ENCODE measurements around the gene ARHGEF3. TPM values are rescaled to one million over a fixed set of nuclear protein-coding genes. Genes with fewer than 3 reads are reported as not detected.
A peak's percentile ranks its signal among the peaks of the same experiment; 100 is the strongest.
"Not testable (repeated sequence)": the region's sequence is repeated elsewhere in the genome, so short reads cannot be mapped to it uniquely, and the experiment has no call there.

ARHGEF3 gene
- total RNA-seq, 1 donor from 2014 or later = 59.2 TPM

DNA sequence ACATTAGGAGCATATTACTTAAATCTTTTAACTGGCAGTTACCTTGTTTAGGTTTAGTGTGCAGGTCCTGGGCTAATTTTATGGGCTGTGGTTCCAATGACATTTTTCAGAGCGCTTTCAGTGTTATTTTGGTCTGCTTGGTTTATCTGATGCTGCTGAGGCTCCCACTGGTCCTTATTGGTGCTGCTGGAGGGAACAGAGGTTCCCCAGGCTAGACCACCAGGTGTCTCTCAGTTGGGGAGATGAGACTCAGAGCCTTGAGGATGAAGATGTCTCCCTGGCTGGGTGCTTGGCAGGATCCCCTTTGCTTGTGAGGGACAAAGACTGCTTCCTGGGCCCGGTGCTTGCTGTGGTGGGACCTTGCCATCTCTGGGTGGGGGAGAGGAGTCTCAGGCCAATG lies 90.4 kb downstream of the ARHGEF3 start:
- intact Hi-C loops (cut with micrococcal nuclease) = no loop called here
- Mint-ChIP-seq H3K27me3 (ENCODE audit: insufficient read depth) (no peaks in the 10 kb centered on the region), H3K36me3 (ENCODE audit: low read depth) (no peaks in the 10 kb centered on the region), H3K4me1 (ENCODE audit: low read depth) (no peaks in the 10 kb centered on the region), H3K27ac (no peak overlapping the region), H3K9me3 (peaks cover 10% of the 10 kb centered on the region), H3K4me3 (no peak overlapping the region)
- no peak for DNase-seq (ENCODE audit: low spot score)

- intact Hi-C loops (cut with micrococcal nuclease); H3K36me3 Mint-ChIP-seq (ENCODE audit: low read depth); DNase-seq (ENCODE audit: low spot score); H3K4me3 Mint-ChIP-seq; H3K27ac Mint-ChIP-seq; H3K27me3 Mint-ChIP-seq (ENCODE audit: insufficient read depth); H3K9me3 Mint-ChIP-seq: not testable (repeated sequence)
- H3K4me1 Mint-ChIP-seq (ENCODE audit: low read depth) = peaks cover 21% of the 10 kb centered on the region
Measured at GRCh38 chr3:56707412-56707811, 94.3 kb downstream of the ARHGEF3 start.

DNA sequence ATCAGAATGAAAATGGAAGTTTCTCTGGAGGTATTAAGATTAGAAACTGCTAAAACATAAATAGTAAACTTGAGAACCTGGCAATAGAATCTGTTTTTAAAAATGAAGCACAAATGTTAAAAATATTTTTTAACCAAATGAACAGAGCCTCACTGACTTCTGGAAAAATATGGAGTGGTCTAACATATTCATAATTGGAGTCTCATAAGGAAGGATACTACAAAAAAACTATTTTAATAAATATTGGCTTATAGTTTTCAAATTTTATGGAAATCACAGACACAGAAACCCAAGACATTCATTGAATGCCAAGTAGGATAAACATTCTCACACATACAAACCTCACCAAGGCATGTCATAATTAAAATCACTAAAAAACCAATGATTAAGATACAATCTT lies 95.1 kb downstream of the ARHGEF3 start:
- peaks cover 3% of the 10 kb centered on the region for H3K36me3 Mint-ChIP-seq (ENCODE audit: low read depth)
- intact Hi-C loops (cut with micrococcal nuclease) = no loop called here
- no peak overlapping the region for H3K27ac Mint-ChIP-seq
- peaks cover 4% of the 10 kb centered on the region for H3K9me3 Mint-ChIP-seq
- no peaks in the 10 kb centered on the region for H3K27me3 Mint-ChIP-seq (ENCODE audit: insufficient read depth)
- H3K4me1 Mint-ChIP-seq (ENCODE audit: low read depth) = peaks cover 24% of the 10 kb centered on the region
- DNase-seq (ENCODE audit: low spot score) = no peak
- no peak overlapping the region for H3K4me3 Mint-ChIP-seq

GRCh38 chr3:56704706-56705105 lies 97.0 kb downstream of the ARHGEF3 start:
- Mint-ChIP-seq H3K4me1 (ENCODE audit: low read depth) (peaks cover 29% of the 10 kb centered on the region), H3K4me3 (peak overlapping the region; percentile 3), H3K27ac (peak overlapping the region; percentile 25), H3K36me3 (ENCODE audit: low read depth) (peaks cover 3% of the 10 kb centered on the region), H3K27me3 (ENCODE audit: insufficient read depth) (no peaks in the 10 kb centered on the region), H3K9me3 (peaks cover 4% of the 10 kb centered on the region)
- intact Hi-C loops (cut with micrococcal nuclease) = loop anchor here (2.0 to 5.0 kb wide), 2 partner anchors 20 to 213 kb away; no protein-coding TSS in a partner anchor
- DNase-seq (ENCODE audit: low spot score) = no peak

DNA sequence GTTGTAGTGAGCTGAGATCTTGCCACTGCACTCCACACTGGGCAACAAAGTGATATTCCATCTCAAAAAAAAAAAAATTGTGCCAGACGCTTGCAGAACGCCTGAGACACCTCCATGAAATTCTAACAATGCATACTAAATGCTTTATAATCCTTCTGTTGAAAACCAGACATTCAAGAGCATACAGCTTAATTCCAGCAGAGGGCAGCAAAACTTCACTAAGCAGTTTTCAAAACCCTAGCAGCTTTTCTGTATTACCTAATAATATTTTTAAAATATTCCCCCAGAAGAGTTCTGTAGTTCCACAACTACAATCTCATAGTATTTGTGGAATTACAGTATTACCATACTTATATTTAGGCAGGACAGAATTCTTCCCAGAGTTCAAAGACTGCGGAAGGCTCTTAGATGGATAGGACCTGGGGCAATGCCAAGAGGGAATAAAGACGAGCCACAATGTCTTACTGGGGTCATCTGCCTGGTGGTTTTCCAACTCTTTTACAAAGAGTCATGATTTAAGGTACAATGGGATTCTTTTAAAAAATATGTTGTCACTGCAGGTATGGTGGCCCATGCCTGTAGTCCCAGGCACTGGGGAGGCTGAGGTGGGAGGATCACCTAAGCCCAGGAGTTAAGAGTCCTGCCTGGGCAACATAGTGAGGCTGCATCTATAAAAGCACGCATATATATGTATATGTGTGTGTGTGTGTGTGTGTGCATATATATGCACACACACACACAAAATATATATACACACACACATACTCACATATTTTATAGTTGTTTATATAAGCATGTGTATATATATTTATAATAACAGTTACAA lies 99.0 kb downstream of the ARHGEF3 start:
- DNase-seq (ENCODE audit: low spot score) = no peak
- no peak overlapping the region for H3K27ac Mint-ChIP-seq
- intact Hi-C loops (cut with micrococcal nuclease) = loop anchor here (1.0 to 5.0 kb wide), 4 partner anchors 9 to 287 kb away; no protein-coding TSS in a partner anchor
- H3K27me3 Mint-ChIP-seq (ENCODE audit: insufficient read depth) = no peaks in the 10 kb centered on the region
- peaks cover 29% of the 10 kb centered on the region for H3K4me1 Mint-ChIP-seq (ENCODE audit: low read depth)
- no peak overlapping the region for H3K4me3 Mint-ChIP-seq
- peaks cover 4% of the 10 kb centered on the region for H3K9me3 Mint-ChIP-seq
- peaks cover 3% of the 10 kb centered on the region for H3K36me3 Mint-ChIP-seq (ENCODE audit: low read depth)

GRCh38 chr3:56700151-56700550 lies 101.6 kb downstream of the ARHGEF3 start:
- Mint-ChIP-seq H3K4me3 (no peak overlapping the region), H3K4me1 (ENCODE audit: low read depth) (peaks cover 32% of the 10 kb centered on the region), H3K27me3 (ENCODE audit: insufficient read depth) (no peaks in the 10 kb centered on the region), H3K9me3 (no peaks in the 10 kb centered on the region), H3K36me3 (ENCODE audit: low read depth) (no peaks in the 10 kb centered on the region), H3K27ac (no peak overlapping the region)
- DNase-seq (ENCODE audit: low spot score) = no peak
- intact Hi-C loops (cut with micrococcal nuclease) = loop anchor here (5.0 kb wide), 1 partner anchor 217 kb away; no protein-coding TSS in a partner anchor

DNA sequence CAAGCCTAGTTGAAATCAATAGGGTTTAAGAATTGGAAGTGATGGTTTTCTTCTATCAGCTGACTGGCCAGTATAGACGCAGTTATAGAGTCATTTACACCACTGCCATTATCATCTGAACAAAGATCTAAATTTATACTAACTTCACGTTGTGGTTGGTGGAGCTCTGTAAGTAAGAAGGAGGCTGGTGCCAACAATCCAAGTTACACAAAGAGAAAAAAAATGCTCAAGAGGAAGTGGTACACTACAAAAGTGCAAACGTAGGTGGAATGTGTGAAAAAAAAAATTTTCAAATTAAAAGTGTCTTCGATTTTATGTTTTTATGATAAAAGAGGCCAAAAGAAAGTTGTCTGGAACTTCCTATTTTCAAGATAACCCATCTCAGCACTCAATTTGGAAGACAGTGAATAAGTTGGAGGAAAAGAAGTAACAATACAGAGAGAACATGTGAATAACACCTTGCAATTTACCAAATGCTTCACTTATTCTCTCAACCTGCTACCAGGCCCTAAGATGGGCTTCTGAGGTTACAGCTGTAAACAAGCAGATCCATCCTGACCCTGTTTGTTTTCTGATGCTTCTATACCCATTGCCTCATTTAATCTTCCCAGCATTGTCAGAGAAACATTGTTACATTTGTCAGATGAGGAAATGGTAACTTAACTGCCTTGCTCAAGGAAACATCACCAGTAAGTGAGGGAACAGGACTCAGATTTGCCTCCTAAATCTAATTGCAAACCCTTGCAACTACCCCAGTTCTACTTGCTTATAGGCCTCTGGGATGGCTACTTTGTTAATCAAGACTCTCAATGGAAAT lies 106.7 kb downstream of the ARHGEF3 start:
- intact Hi-C loops (cut with micrococcal nuclease) = loop anchor here (2.0 kb wide), 1 partner anchor 168 kb away; no protein-coding TSS in a partner anchor
- no peak for DNase-seq (ENCODE audit: low spot score)
- Mint-ChIP-seq H3K4me1 (ENCODE audit: low read depth) (peaks cover 40% of the 10 kb centered on the region), H3K27ac (peak overlapping the region; percentile 63), H3K36me3 (ENCODE audit: low read depth) (no peaks in the 10 kb centered on the region), H3K4me3 (no peak overlapping the region), H3K9me3 (no peaks in the 10 kb centered on the region), H3K27me3 (ENCODE audit: insufficient read depth) (no peaks in the 10 kb centered on the region)

GRCh38 chr3:56693750-56694149 lies 108.0 kb downstream of the ARHGEF3 start:
- intact Hi-C loops (cut with micrococcal nuclease) = loop anchor here (1.0 to 2.0 kb wide), 4 partner anchors 9 to 169 kb away; no protein-coding TSS in a partner anchor
- H3K4me3 Mint-ChIP-seq = peak overlapping the region; percentile 54
- H3K36me3 Mint-ChIP-seq (ENCODE audit: low read depth) = no peaks in the 10 kb centered on the region
- no peak for DNase-seq (ENCODE audit: low spot score)
- no peak overlapping the region for H3K27ac Mint-ChIP-seq
- no peaks in the 10 kb centered on the region for H3K9me3 Mint-ChIP-seq
- peaks cover 37% of the 10 kb centered on the region for H3K4me1 Mint-ChIP-seq (ENCODE audit: low read depth)
- H3K27me3 Mint-ChIP-seq (ENCODE audit: insufficient read depth) = no peaks in the 10 kb centered on the region

DNA sequence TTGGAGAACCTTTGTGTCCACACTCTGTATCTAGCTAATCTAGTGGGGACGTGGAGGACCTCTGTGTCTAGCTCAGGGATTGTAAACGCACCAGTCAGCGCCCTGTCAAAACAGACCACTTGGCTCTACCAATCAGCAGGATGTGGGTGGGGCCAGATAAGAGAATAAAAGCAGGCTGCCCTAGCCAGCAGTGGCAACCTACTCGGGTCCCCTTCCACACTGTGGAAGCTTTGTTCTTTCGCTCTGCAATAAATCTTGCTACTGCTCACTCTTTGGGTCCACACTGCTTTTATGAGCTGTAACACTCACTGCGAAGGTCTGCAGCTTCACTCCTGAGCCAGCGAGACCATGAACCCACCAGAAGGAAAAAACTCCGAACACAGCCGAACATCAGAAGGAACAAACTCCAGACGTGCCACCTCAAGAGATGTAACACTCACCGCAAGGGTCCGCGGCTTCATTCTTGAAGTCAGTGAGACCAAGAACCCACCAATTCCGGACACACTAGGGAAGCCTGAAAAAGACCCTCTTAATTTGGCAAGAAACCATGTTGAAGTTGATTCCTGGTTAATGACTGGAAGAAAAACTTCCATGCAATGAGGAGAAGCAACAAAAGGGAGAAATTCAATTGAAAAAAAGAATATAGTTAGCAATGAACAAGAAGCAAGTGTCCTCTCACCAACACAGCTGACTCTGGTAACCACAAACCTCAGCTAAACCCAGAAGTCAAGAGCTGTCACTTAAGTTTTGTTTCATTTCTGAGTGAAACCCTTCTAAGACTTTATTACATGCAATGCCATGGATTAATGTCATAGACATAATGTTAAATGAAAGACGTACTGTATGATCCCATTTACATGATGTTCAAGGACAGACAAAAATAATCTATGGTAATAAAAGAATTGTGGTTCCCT lies 109.0 kb downstream of the ARHGEF3 start:
- intact Hi-C loops (cut with micrococcal nuclease) = loop anchor here (1.0 kb wide), 3 partner anchors 10 to 33 kb away; no protein-coding TSS in a partner anchor
- H3K4me1 Mint-ChIP-seq (ENCODE audit: low read depth) = peaks cover 37% of the 10 kb centered on the region

DNA sequence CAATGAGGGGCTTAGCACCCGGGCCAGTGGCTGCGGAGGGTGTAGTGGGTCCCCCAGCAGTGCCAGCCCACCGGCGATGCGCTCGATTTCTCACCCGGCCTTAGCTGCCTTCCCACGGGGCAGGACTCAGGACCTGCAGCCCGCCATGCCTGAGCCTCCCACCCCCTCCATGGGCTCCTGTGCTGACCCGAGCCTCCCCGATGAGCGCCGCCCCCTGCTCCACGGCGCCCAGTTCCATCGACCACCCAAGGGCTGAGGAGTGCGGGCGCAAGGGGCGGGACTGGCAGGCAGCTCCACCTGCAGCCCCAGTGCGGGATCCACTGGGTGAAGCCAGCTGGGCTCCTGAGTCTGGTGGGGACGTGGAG lies 109.8 kb downstream of the ARHGEF3 start:
- H3K27me3 Mint-ChIP-seq (ENCODE audit: insufficient read depth); H3K36me3 Mint-ChIP-seq (ENCODE audit: low read depth); H3K27ac Mint-ChIP-seq; DNase-seq (ENCODE audit: low spot score); intact Hi-C loops (cut with micrococcal nuclease); H3K9me3 Mint-ChIP-seq; H3K4me3 Mint-ChIP-seq: not testable (repeated sequence)
- H3K4me1 Mint-ChIP-seq (ENCODE audit: low read depth) = peaks cover 37% of the 10 kb centered on the region

More for the DNA sequence above, 109.0 kb downstream of the ARHGEF3 start:
- not testable (repeated sequence) for H3K36me3 Mint-ChIP-seq (ENCODE audit: low read depth); H3K27me3 Mint-ChIP-seq (ENCODE audit: insufficient read depth); H3K9me3 Mint-ChIP-seq
- Mint-ChIP-seq H3K4me3 (peak overlapping the region; percentile 64), H3K27ac (peak overlapping the region; percentile 55)
- DNase-seq (ENCODE audit: low spot score) = peak; percentile 52

- intact Hi-C loops (cut with micrococcal nuclease) = no loop called here
- H3K27ac Mint-ChIP-seq = no peak overlapping the region
Measured at GRCh38 chr3:56691165-56692000, 110.4 kb downstream of the ARHGEF3 start.

More at GRCh38 chr3:56691165-56692000, 110.4 kb downstream of the ARHGEF3 start:
- Mint-ChIP-seq H3K36me3 (ENCODE audit: low read depth) (no peaks in the 10 kb centered on the region), H3K27me3 (ENCODE audit: insufficient read depth) (no peaks in the 10 kb centered on the region), H3K4me3 (no peak overlapping the region), H3K4me1 (ENCODE audit: low read depth) (peaks cover 37% of the 10 kb centered on the region), H3K9me3 (no peaks in the 10 kb centered on the region)
- no peak for DNase-seq (ENCODE audit: low spot score)
